Endodermal cell (in vitro differentiated cells): ENCODE results near the gene ARL1. TPM values are rescaled to one million over a fixed set of nuclear protein-coding genes. Genes with fewer than 3 reads are reported as not detected.

Source experiments
- DNase-seq: peaks from one replicate; pipeline ENCODE4 v3.0.0-alpha.2; 2017
- H3K27ac ChIP-seq: 2 replicates; pipeline ENCODE4 v1.5.1; 2013; ENCODE audit warnings: mild to moderate bottlenecking, low read depth, low read length, moderate library complexity
- H3K27me3 ChIP-seq: 2 replicates; pipeline ENCODE4 v1.6.1; 2013; ENCODE audit warnings: mild to moderate bottlenecking, low read length, moderate library complexity; ENCODE audit not compliant: insufficient read depth, control insufficient read depth, poor library complexity, severe bottlenecking
- H3K36me3 ChIP-seq: 2 replicates; pipeline ENCODE4 v1.7.0; 2013; ENCODE audit warnings: mild to moderate bottlenecking, low read length, moderate library complexity; ENCODE audit not compliant: control insufficient read depth, insufficient read depth
- H3K4me1 ChIP-seq: one replicate; pipeline ENCODE4 v1.7.0; 2013; ENCODE audit warnings: low read length; ENCODE audit not compliant: control insufficient read depth, insufficient read depth
- H3K4me3 ChIP-seq: 2 replicates; pipeline ENCODE4 v1.5.1; 2013; ENCODE audit warnings: mild to moderate bottlenecking, low read length, moderate library complexity
- H3K9ac ChIP-seq: 2 replicates; pipeline ENCODE4 v1.6.1; 2013; ENCODE audit warnings: mild to moderate bottlenecking, low read length, moderate library complexity; ENCODE audit not compliant: poor library complexity, severe bottlenecking; ENCODE audit errors: extremely low read depth
- H3K9me3 ChIP-seq: 2 replicates; pipeline ENCODE4 v1.6.1; 2013; ENCODE audit warnings: mild to moderate bottlenecking, low read length, moderate library complexity; ENCODE audit not compliant: control insufficient read depth
- H3K27ac Mint-ChIP-seq: 2 replicates; pipeline ENCODE4 v1.8.0; 2020; ENCODE audit warnings: mixed read lengths
- H3K27me3 Mint-ChIP-seq: 2 replicates; pipeline ENCODE4 v1.8.0; 2021; ENCODE audit warnings: mild to moderate bottlenecking, mixed read lengths; ENCODE audit not compliant: insufficient read depth
- H3K36me3 Mint-ChIP-seq: 2 replicates; pipeline ENCODE4 v1.8.0; 2020; ENCODE audit warnings: low read depth, mixed read lengths
- H3K4me1 Mint-ChIP-seq: 2 replicates; pipeline ENCODE4 v1.8.0; 2020; ENCODE audit warnings: mixed read lengths
- H3K4me3 Mint-ChIP-seq: 2 replicates; pipeline ENCODE4 v1.8.0; 2020; ENCODE audit warnings: mild to moderate bottlenecking, moderate library complexity, mixed read lengths
- H3K9me3 Mint-ChIP-seq: 2 replicates; pipeline ENCODE4 v1.8.0; 2020; ENCODE audit warnings: mild to moderate bottlenecking, mixed read lengths
- CTCF ChIP-seq: fragments of 200-600 bp; sonication (generic); conservative IDR thresholded peaks from 2 replicates; pipeline ENCODE4 v1.5.0; 2021; ENCODE audit warnings: antibody characterized with exemption, mild to moderate bottlenecking
- WGBS, 2 experiments: methylation state at CpG; one replicate each; pipeline versions ENCODE4 v1.1.5 to v1.1.7; 2013; ENCODE audit warnings: missing lambda C conversion rate in 2 of 2, mixed read lengths in 1 of 2; ENCODE audit not compliant: insufficient coverage in 1 of 2, insufficient read length in 1 of 2; 5-methylcytosine and 5-hydroxymethylcytosine counted together
- total RNA-seq, 2 donors: library from RNA; stranded (reverse); fragmentation: NEBNext Ultra II Directional in 1 of 2; extraction: Animal tissue kit (Norgen Biotek cat#: 25700) in 1 of 2; gene quantifications; 2 replicates in 1 of 2; 3 replicates in 1 of 2; pipeline ENCODE4 v1.2.1, GENCODE V29; 2021

The ARL1 gene
- total RNA-seq, 2 donors from 2014 or later, result 80.6 to 86.3 TPM

- no peak for DNase-seq
- Histone ChIP-seq H3K9ac (no peak overlapping the region), H3K36me3 (no peaks in the 10 kb centered on the region), H3K27me3 (no peaks in the 10 kb centered on the region), H3K4me3 (no peak overlapping the region), H3K4me1 (no peaks in the 10 kb centered on the region), H3K27ac (no peak overlapping the region), H3K9me3 (no peaks in the 10 kb centered on the region)
- no peaks in the 10 kb centered on the region for H3K4me1 Mint-ChIP-seq
- H3K9me3 Mint-ChIP-seq, result no peaks in the 10 kb centered on the region
- no peak overlapping the region for H3K4me3 Mint-ChIP-seq
- no peaks in the 10 kb centered on the region for H3K27me3 Mint-ChIP-seq
- no peak for TF ChIP-seq CTCF
- H3K27ac Mint-ChIP-seq, result no peak overlapping the region
- H3K36me3 Mint-ChIP-seq, result no peaks in the 10 kb centered on the region
Observed at GRCh38 chr12:101441461-101442224, 34.1 kb upstream of the ARL1 start.

GRCh38 chr12:101439236-101439635 lies 31.7 kb upstream of the ARL1 start:
- H3K4me1 ChIP-seq, result no peaks in the 10 kb centered on the region
- no peak for DNase-seq
- H3K27me3 Mint-ChIP-seq, result no peaks in the 10 kb centered on the region
- no peaks in the 10 kb centered on the region for H3K36me3 ChIP-seq
- no peaks in the 10 kb centered on the region for H3K36me3 Mint-ChIP-seq
- H3K27ac Mint-ChIP-seq, result no peak overlapping the region
- 89% methylated on average over 4 of the region's 5 CpGs; no CpG with 5 or more reads in 1 of the 2 experiments for WGBS, 2 experiments
- no peaks in the 10 kb centered on the region for H3K9me3 Mint-ChIP-seq
- H3K4me3 ChIP-seq, result no peak overlapping the region
- H3K4me1 Mint-ChIP-seq, result no peaks in the 10 kb centered on the region
- no peak overlapping the region for H3K9ac ChIP-seq
- no peak for TF ChIP-seq CTCF
- H3K4me3 Mint-ChIP-seq, result no peak overlapping the region
- no peaks in the 10 kb centered on the region for H3K27me3 ChIP-seq
- no peak overlapping the region for H3K27ac ChIP-seq
- no peaks in the 10 kb centered on the region for H3K9me3 ChIP-seq

- no peaks in the 10 kb centered on the region for H3K27me3 Mint-ChIP-seq
- Histone ChIP-seq H3K4me1 (no peaks in the 10 kb centered on the region), H3K9me3 (no peaks in the 10 kb centered on the region), H3K4me3 (no peak overlapping the region), H3K27ac (no peak overlapping the region), H3K27me3 (no peaks in the 10 kb centered on the region), H3K9ac (no peak overlapping the region), H3K36me3 (no peaks in the 10 kb centered on the region)
- H3K36me3 Mint-ChIP-seq, result no peaks in the 10 kb centered on the region
- no peak overlapping the region for H3K4me3 Mint-ChIP-seq
- TF ChIP-seq CTCF, result no peak
- no peak for DNase-seq
- no peaks in the 10 kb centered on the region for H3K4me1 Mint-ChIP-seq
- no peak overlapping the region for H3K27ac Mint-ChIP-seq
- H3K9me3 Mint-ChIP-seq, result no peaks in the 10 kb centered on the region
Observed at GRCh38 chr12:101436136-101436535, 28.6 kb upstream of the ARL1 start.
